IMR-90 (cell line): ENCODE results near the gene CMIP. TPM values are rescaled to one million over a fixed set of nuclear protein-coding genes. Genes with fewer than 3 reads are reported as not detected.

Source experiments
- ATAC-seq: fragments of 200-7000 bp; cut with Tn5 transposase; 2 replicates; pipeline ENCODE4 v1.9.1; 2020; ENCODE audit warnings: low read depth, mild to moderate bottlenecking, moderate library complexity
- BruUV-seq: library from RNA; stranded (reverse); fragments of 400-500 nt; replicated peaks from 2 replicates; lab custom pipeline; 2021; lab: Mats Ljungman, UMichigan
- CTCF ChIA-PET: fragments of 300-600 bp; formaldehyde crosslinking; extraction: SDS; loops from one replicate; lab custom pipeline; 2021; ENCODE audit warnings: antibody characterized with exemption; lab: Yijun Ruan, JAX
- POLR2A ChIA-PET: fragments of 300-600 bp; sonication (Branson Sonifier 250); formaldehyde crosslinking; loops from one replicate; lab custom pipeline; 2022; ENCODE audit warnings: antibody characterized with exemption; ENCODE audit not compliant: unreplicated experiment; lab: Charles Lee
- DNase-seq: peaks from one replicate; pipeline ENCODE4 v3.0.0; 2013
- H2AFZ ChIP-seq: replicated peaks from 2 replicates; pipeline ENCODE3; 2013; ENCODE audit warnings: low read length, mild to moderate bottlenecking; ENCODE audit not compliant: poor library complexity
- H2AK5ac ChIP-seq: 2 replicates; pipeline ENCODE4 v1.6.1; 2013; ENCODE audit warnings: low read depth, low read length, inconsistent platforms
- H2AK9ac ChIP-seq: replicated peaks from 2 replicates; pipeline ENCODE3; 2013; ENCODE audit warnings: mild to moderate bottlenecking, low read depth, low read length, moderate library complexity; ENCODE audit not compliant: poor library complexity
- H2BK120ac ChIP-seq: 2 replicates; pipeline ENCODE4 v1.6.1; 2013; ENCODE audit warnings: low read depth, low read length, inconsistent platforms
- H2BK15ac ChIP-seq: 3 replicates; pipeline ENCODE4 v1.6.1; 2013; ENCODE audit warnings: low read depth, low read length, inconsistent platforms
- H2BK20ac ChIP-seq: 2 replicates; pipeline ENCODE4 v1.6.1; 2013; ENCODE audit warnings: low read depth, mild to moderate bottlenecking, inconsistent platforms, low read length, moderate library complexity
- H2BK5ac ChIP-seq: 2 replicates; pipeline ENCODE4 v1.6.1; 2013; ENCODE audit warnings: mild to moderate bottlenecking, low read depth, low read length, inconsistent platforms; ENCODE audit not compliant: poor library complexity, severe bottlenecking
- H3K14ac ChIP-seq: replicated peaks from 2 replicates; pipeline ENCODE4 v1.6.1; 2013; ENCODE audit warnings: low read depth, low read length, inconsistent platforms
- H3K18ac ChIP-seq: 2 replicates; pipeline ENCODE4 v1.6.1; 2013; ENCODE audit warnings: low read depth, low read length, control low read depth
- H3K23ac ChIP-seq: 2 replicates; pipeline ENCODE4 v1.6.1; 2013; ENCODE audit warnings: low read depth, low read length, inconsistent platforms
- H3K27ac ChIP-seq: 2 replicates; pipeline ENCODE4 v1.5.1; 2013; ENCODE audit warnings: mild to moderate bottlenecking, control low read depth, low read length; ENCODE audit not compliant: insufficient read depth
- H3K27me3 ChIP-seq: 2 replicates; pipeline ENCODE4 v1.6.1; 2013; ENCODE audit warnings: low read length; ENCODE audit not compliant: control insufficient read depth, insufficient read depth
- H3K36me3 ChIP-seq: 2 replicates; pipeline ENCODE4 v1.6.1; 2013; ENCODE audit warnings: low read length, mixed read lengths; ENCODE audit not compliant: control insufficient read depth, insufficient read depth
- H3K4ac ChIP-seq: 2 replicates; pipeline ENCODE4 v1.6.1; 2013; ENCODE audit warnings: low read depth, low read length, inconsistent platforms
- H3K4me1 ChIP-seq: 2 replicates; pipeline ENCODE4 v1.6.1; 2013; ENCODE audit warnings: low read length, mixed read lengths; ENCODE audit not compliant: control insufficient read depth, insufficient read depth
- H3K4me2 ChIP-seq: 2 replicates; pipeline ENCODE4 v1.6.1; 2013; ENCODE audit warnings: low read depth, mild to moderate bottlenecking, control low read depth, low read length, moderate library complexity
- H3K4me3 ChIP-seq: 2 replicates; pipeline ENCODE4 v1.5.1; 2013; ENCODE audit warnings: low read depth, mild to moderate bottlenecking, control low read depth, low read length, moderate library complexity; ENCODE audit not compliant: insufficient read depth
- H3K56ac ChIP-seq: 2 replicates; pipeline ENCODE4 v1.6.1; 2013; ENCODE audit warnings: low read length, inconsistent platforms; ENCODE audit not compliant: insufficient read depth; ENCODE audit errors: extremely low read depth
- H3K79me1 ChIP-seq, 2 experiments: 2 replicates each; pipeline ENCODE4 v1.6.1; 2013; ENCODE audit warnings: low read length in 2 of 2, inconsistent platforms in 1 of 2, low read depth in 1 of 2
- H3K9ac ChIP-seq: 2 replicates; pipeline ENCODE4 v1.6.1; 2013; ENCODE audit warnings: low read depth, low read length, control low read depth
- H3K9me1 ChIP-seq: 2 replicates; pipeline ENCODE4 v1.6.1; 2013; ENCODE audit warnings: low read length, inconsistent platforms; ENCODE audit not compliant: insufficient read depth
- H3K9me3 ChIP-seq: 2 replicates; pipeline ENCODE4 v1.6.1; 2013; ENCODE audit warnings: low read length; ENCODE audit not compliant: control insufficient read depth, insufficient read depth
- H4K20me1 ChIP-seq: 2 replicates; pipeline ENCODE4 v1.6.1; 2013; ENCODE audit warnings: low read length, inconsistent platforms; ENCODE audit not compliant: insufficient read depth
- H4K5ac ChIP-seq: 2 replicates; pipeline ENCODE4 v1.6.1; 2013; ENCODE audit warnings: mild to moderate bottlenecking, low read depth, low read length, control low read depth
- H4K8ac ChIP-seq, 2 experiments: 2 replicates each; pipeline ENCODE4 v1.6.1; 2013; ENCODE audit warnings: low read depth in 2 of 2, low read length in 2 of 2, control low read depth in 1 of 2, inconsistent platforms in 1 of 2
- H4K91ac ChIP-seq: 2 replicates; pipeline ENCODE4 v1.6.1; 2013; ENCODE audit warnings: low read depth, low read length, inconsistent platforms; ENCODE audit not compliant: insufficient read depth
- CHD1 ChIP-seq: IDR thresholded peaks from 2 replicates; pipeline ENCODE4 v1.6.1; 2012; ENCODE audit warnings: low read depth, low read length, improper control_type of control experiment
- FOS ChIP-seq: fragments of 150-350 bp; IDR thresholded peaks from 2 replicates; pipeline ENCODE4 v1.6.1; 2016; ENCODE audit warnings: low read depth, low read length
- MAFK ChIP-seq: IDR thresholded peaks from 2 replicates; pipeline ENCODE4 v1.6.1; 2012; ENCODE audit warnings: low read depth, low read length, improper control_type of control experiment
- MXI1 ChIP-seq: IDR thresholded peaks from 2 replicates; pipeline ENCODE4 v1.6.1; 2012; ENCODE audit warnings: low read depth, mild to moderate bottlenecking, low read length, moderate library complexity, borderline replicate concordance
- POLR2A ChIP-seq: IDR thresholded peaks from 2 replicates; pipeline ENCODE4 v1.6.1; 2012; ENCODE audit warnings: mild to moderate bottlenecking, low read depth, low read length
- WGBS, 2 experiments: methylation state at CpG; one replicate each; pipeline versions ENCODE4 v1.1.5 to v1.1.7; 2013; ENCODE audit warnings: missing lambda C conversion rate in 2 of 2; ENCODE audit not compliant: insufficient read length in 1 of 2; ENCODE audit errors: extremely low coverage in 2 of 2; 5-methylcytosine and 5-hydroxymethylcytosine counted together
- dilution Hi-C: fragments of 300-500 bp; cut with HindIII; formaldehyde crosslinking; loops from one replicate; pipeline ENCODE4 v1.14.3; 2018; ENCODE audit warnings: low sequenced_read_pairs; ENCODE audit not compliant: unreplicated experiment
- in situ Hi-C: fragments of 300-500 bp; cut with MboI; formaldehyde crosslinking; loops from 3 replicates; pipeline ENCODE4 v1.14.3; 2019; ENCODE audit warnings: low sequenced_read_pairs, inconsistent platforms, mixed read lengths
- intact Hi-C: fragments of 100-400 bp; cut with micrococcal nuclease; formaldehyde crosslinking; loops from 2 replicates; pipeline ENCODE4 v1.10.0; 2022
- polyA plus RNA-seq, 3 experiments: library from polyadenylated mRNA; depleted of rRNA; stranded (reverse); fragments of >200 nt; gene quantifications; 2 replicates each; pipeline ENCODE4 v1.2.3, GENCODE V29; 2012; ENCODE audit warnings: low replicate concordance in 1 of 3
- total RNA-seq: library from RNA; depleted of rRNA; stranded (reverse); fragments of >200 nt; gene quantifications from 2 replicates; pipeline ENCODE4 v1.2.3, GENCODE V29; 2012
- TF ChIP-seq, protein P1 (sequence below): conservative IDR thresholded peaks from 2 replicates; pipeline ENCODE4 v1.5.1; 2012; ENCODE audit warnings: mild to moderate bottlenecking, low read depth, low read length, improper control_type of control experiment

CMIP gene
- total and polyA plus RNA-seq, 2 of the 4 experiments (the other 2 are of a cell fraction) = 3.2 to 11.6 TPM

DNA sequence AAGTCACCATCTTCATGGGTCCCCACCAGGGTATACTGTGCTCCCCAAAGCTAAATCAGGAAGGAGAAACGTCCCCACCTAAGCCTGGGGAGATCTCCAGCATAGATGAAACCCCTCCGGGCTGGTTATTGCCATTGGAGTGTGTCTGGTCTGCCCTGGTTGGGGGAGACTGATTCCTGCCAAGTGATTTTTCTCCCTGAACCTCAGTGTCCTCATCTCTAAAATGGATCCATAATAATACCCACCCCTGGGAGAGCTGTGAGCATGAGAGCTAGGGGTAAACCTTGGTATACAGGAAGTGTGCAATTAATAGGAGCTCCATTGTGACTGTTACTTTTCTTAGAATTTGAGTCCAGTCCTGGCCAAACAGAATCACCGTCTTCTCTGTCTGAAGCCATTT lies 111.1 kb downstream of the CMIP start:
- peaks cover 65% of the 10 kb centered on the region for H4K20me1 ChIP-seq
- H2BK15ac ChIP-seq = no peak overlapping the region
- BruUV-seq = no TSS peak
- ChIA-PET CTCF (no interaction called here), POLR2A (no interaction called here)
- H3K23ac ChIP-seq = no peak overlapping the region
- H3K27me3 ChIP-seq = no peaks in the 10 kb centered on the region
- no peak overlapping the region for H4K91ac ChIP-seq
- in situ Hi-C loops (no loop called here), dilution Hi-C loops (no loop called here), intact Hi-C loops (no loop called here)
- no peak overlapping the region for H3K4ac ChIP-seq
- peaks cover 46 to 73% of the 10 kb centered on the region in 2 experiments for H3K79me1 ChIP-seq
- no peak overlapping the region for H2BK5ac ChIP-seq
- H2AK9ac ChIP-seq = no peak overlapping the region
- no peak overlapping the region for H2AK5ac ChIP-seq
- H2AFZ ChIP-seq = no peak overlapping the region
- no peak overlapping the region for H3K4me3 ChIP-seq
- H3K36me3 ChIP-seq = no peaks in the 10 kb centered on the region
- H4K5ac ChIP-seq = no peak overlapping the region
- TF ChIP-seq POLR2A (no peak), FOS (no peak), MXI1 (no peak), CHD1 (no peak), MAFK (no peak)
- TF ChIP-seq, protein P1, sequence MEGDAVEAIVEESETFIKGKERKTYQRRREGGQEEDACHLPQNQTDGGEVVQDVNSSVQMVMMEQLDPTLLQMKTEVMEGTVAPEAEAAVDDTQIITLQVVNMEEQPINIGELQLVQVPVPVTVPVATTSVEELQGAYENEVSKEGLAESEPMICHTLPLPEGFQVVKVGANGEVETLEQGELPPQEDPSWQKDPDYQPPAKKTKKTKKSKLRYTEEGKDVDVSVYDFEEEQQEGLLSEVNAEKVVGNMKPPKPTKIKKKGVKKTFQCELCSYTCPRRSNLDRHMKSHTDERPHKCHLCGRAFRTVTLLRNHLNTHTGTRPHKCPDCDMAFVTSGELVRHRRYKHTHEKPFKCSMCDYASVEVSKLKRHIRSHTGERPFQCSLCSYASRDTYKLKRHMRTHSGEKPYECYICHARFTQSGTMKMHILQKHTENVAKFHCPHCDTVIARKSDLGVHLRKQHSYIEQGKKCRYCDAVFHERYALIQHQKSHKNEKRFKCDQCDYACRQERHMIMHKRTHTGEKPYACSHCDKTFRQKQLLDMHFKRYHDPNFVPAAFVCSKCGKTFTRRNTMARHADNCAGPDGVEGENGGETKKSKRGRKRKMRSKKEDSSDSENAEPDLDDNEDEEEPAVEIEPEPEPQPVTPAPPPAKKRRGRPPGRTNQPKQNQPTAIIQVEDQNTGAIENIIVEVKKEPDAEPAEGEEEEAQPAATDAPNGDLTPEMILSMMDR = no peak
- no peak overlapping the region for H3K4me2 ChIP-seq
- DNase-seq = no peak
- no peak overlapping the region for H3K27ac ChIP-seq
- H3K4me1 ChIP-seq = peaks cover 17% of the 10 kb centered on the region
- H3K9me3 ChIP-seq = no peaks in the 10 kb centered on the region
- 100% methylated on average over 1 of the region's 3 CpGs; no CpG with 5 or more reads in 1 of the 2 experiments for WGBS, 2 experiments
- H3K18ac ChIP-seq = no peak overlapping the region
- H2BK20ac ChIP-seq = no peak overlapping the region
- ATAC-seq = no peak
- no peak overlapping the region for H3K14ac ChIP-seq
- H3K9me1 ChIP-seq = peaks cover 18% of the 10 kb centered on the region
- no peak overlapping the region for H2BK120ac ChIP-seq
- H3K9ac ChIP-seq = no peak overlapping the region
- H3K56ac ChIP-seq = no peak overlapping the region
- H4K8ac ChIP-seq = no peak overlapping the region
